C4-2B (cell line): Measurements from ENCODE around the gene TMEM225B.

Experiments used
- ZFX ChIP-seq: fragments of 450-650 bp; IDR thresholded peaks from 2 replicates; pipeline ENCODE4 v1.6.1; 2017
- TF ChIP-seq, protein P1 (sequence below): fragments of 450-650 bp; conservative IDR thresholded peaks from 2 replicates; pipeline ENCODE4 v1.5.1; 2017; ENCODE audit warnings: mild to moderate bottlenecking

DNA sequence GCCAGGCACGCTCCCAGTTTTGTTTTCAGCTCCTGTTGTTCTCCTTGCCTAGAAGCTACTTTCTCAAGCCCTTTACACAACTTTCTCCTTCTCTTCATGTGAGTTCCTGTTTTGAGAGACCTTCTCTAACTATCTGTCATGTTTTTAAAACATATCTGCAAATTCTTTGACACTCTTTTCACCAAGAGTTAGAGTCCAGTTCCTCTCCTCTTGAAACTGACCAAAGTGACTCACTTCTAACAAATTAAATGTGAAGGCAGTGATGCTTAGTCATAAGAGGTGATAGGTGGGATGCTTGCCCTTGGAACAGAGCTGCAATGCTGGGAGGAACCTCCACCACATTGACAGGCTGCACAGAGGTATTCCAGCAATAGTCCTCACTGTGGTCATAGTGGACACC lies 44.0 kb downstream of the TMEM225B start:
- TF ChIP-seq, protein P1, sequence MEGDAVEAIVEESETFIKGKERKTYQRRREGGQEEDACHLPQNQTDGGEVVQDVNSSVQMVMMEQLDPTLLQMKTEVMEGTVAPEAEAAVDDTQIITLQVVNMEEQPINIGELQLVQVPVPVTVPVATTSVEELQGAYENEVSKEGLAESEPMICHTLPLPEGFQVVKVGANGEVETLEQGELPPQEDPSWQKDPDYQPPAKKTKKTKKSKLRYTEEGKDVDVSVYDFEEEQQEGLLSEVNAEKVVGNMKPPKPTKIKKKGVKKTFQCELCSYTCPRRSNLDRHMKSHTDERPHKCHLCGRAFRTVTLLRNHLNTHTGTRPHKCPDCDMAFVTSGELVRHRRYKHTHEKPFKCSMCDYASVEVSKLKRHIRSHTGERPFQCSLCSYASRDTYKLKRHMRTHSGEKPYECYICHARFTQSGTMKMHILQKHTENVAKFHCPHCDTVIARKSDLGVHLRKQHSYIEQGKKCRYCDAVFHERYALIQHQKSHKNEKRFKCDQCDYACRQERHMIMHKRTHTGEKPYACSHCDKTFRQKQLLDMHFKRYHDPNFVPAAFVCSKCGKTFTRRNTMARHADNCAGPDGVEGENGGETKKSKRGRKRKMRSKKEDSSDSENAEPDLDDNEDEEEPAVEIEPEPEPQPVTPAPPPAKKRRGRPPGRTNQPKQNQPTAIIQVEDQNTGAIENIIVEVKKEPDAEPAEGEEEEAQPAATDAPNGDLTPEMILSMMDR: no peak
- no peak for TF ChIP-seq ZFX
